ENCODE results near the gene VWA3B. TPM values are rescaled to one million over a fixed set of nuclear protein-coding genes. Genes with fewer than 3 reads are reported as not detected.
"Not testable (repeated sequence)": the region's sequence is repeated elsewhere in the genome, so short reads cannot be mapped to it uniquely, and the experiment has no call there.

The VWA3B gene
- total RNA-seq, 2 donors from 2014 or later = not detected

- Mint-ChIP-seq H3K36me3 (peaks cover 0 to 10% of the 10 kb centered on the region in 2 donors), H3K27ac (no peak overlapping the region), H3K9me3 (peaks cover 0 to 5% of the 10 kb centered on the region in 2 donors)
- DNase-seq (ENCODE audit: low spot score in 2 of 2) (no peak), ATAC-seq (no peak)
Observed at GRCh38 chr2:98145070-98145469, 58.1 kb downstream of the VWA3B start.

GRCh38 chr2:98147900-98148299 is 60.9 kb downstream of the VWA3B start:
- H3K9me3 Mint-ChIP-seq; H3K27ac Mint-ChIP-seq; ATAC-seq; DNase-seq (ENCODE audit: low spot score in 2 of 2): not testable (repeated sequence)
- peaks cover 0 to 10% of the 10 kb centered on the region in 2 donors for H3K36me3 Mint-ChIP-seq

- Mint-ChIP-seq H3K27ac (no peak overlapping the region), H3K36me3 (peaks cover 0 to 10% of the 10 kb centered on the region in 2 donors), H3K9me3 (peaks cover 0 to 5% of the 10 kb centered on the region in 2 donors)
- DNase-seq (ENCODE audit: low spot score in 2 of 2) (no peak), ATAC-seq (no peak)
Observed at GRCh38 chr2:98148595-98149332, 61.8 kb downstream of the VWA3B start.

- peaks cover 0 to 5% of the 10 kb centered on the region in 2 donors for H3K9me3 Mint-ChIP-seq
- H3K36me3 Mint-ChIP-seq = peaks cover 0 to 10% of the 10 kb centered on the region in 2 donors
- DNase-seq (ENCODE audit: low spot score in 2 of 2) = no peak
- ATAC-seq = peak; percentile 70 to 97
- no peak overlapping the region for H3K27ac Mint-ChIP-seq
Observed at GRCh38 chr2:98149333-98149697, 62.3 kb downstream of the VWA3B start.

- no peak overlapping the region for H3K27ac Mint-ChIP-seq
- H3K9me3 Mint-ChIP-seq = no peaks in the 10 kb centered on the region
- DNase-seq (ENCODE audit: low spot score in 2 of 2) (no peak), ATAC-seq (no peak)
- H3K36me3 Mint-ChIP-seq = no peaks in the 10 kb centered on the region
Observed at GRCh38 chr2:98153481-98153880, 66.5 kb downstream of the VWA3B start.

GRCh38 chr2:98155291-98155690 is 68.3 kb downstream of the VWA3B start:
- ATAC-seq (no peak), DNase-seq (ENCODE audit: low spot score in 2 of 2) (no peak)
- no peak overlapping the region for H3K27ac Mint-ChIP-seq
- no peaks in the 10 kb centered on the region for H3K36me3 Mint-ChIP-seq
- H3K9me3 Mint-ChIP-seq = no peaks in the 10 kb centered on the region

- no peak overlapping the region for H3K27ac Mint-ChIP-seq
- no peaks in the 10 kb centered on the region for H3K9me3 Mint-ChIP-seq
- ATAC-seq = no peak
- DNase-seq (ENCODE audit: low spot score in 2 of 2) = no peak
- H3K36me3 Mint-ChIP-seq = no peaks in the 10 kb centered on the region
Observed at GRCh38 chr2:98155716-98156115, 68.7 kb downstream of the VWA3B start.

- ATAC-seq (no peak), DNase-seq (ENCODE audit: low spot score in 2 of 2) (no peak)
- Mint-ChIP-seq H3K9me3 (no peaks in the 10 kb centered on the region), H3K36me3 (no peaks in the 10 kb centered on the region), H3K27ac (no peak overlapping the region)
Observed at GRCh38 chr2:98156304-98156703, 69.3 kb downstream of the VWA3B start.

GRCh38 chr2:98157557-98157956 is 70.6 kb downstream of the VWA3B start:
- no peak overlapping the region for H3K27ac Mint-ChIP-seq
- DNase-seq (ENCODE audit: low spot score in 2 of 2) (no peak), ATAC-seq (no peak)
- H3K9me3 Mint-ChIP-seq = no peaks in the 10 kb centered on the region
- no peaks in the 10 kb centered on the region for H3K36me3 Mint-ChIP-seq

GRCh38 chr2:98158305-98158704 is 71.3 kb downstream of the VWA3B start:
- H3K27ac Mint-ChIP-seq = no peak overlapping the region
- DNase-seq (ENCODE audit: low spot score in 2 of 2) (no peak), ATAC-seq (no peak)
- H3K9me3 Mint-ChIP-seq = no peaks in the 10 kb centered on the region
- no peaks in the 10 kb centered on the region for H3K36me3 Mint-ChIP-seq

- Mint-ChIP-seq H3K27ac (peak overlapping the region in 1 of 2 donors; percentile 8), H3K36me3 (no peaks in the 10 kb centered on the region), H3K9me3 (no peaks in the 10 kb centered on the region)
- DNase-seq (ENCODE audit: low spot score in 2 of 2) = no peak
- ATAC-seq = no peak
Observed at GRCh38 chr2:98160554-98160953, 73.6 kb downstream of the VWA3B start.

- ATAC-seq = no peak
Observed at GRCh38 chr2:98161186-98161585, 74.2 kb downstream of the VWA3B start.

GRCh38 chr2:98164256-98164655 is 77.3 kb downstream of the VWA3B start:
- H3K36me3 Mint-ChIP-seq = no peaks in the 10 kb centered on the region
- ATAC-seq (no peak), DNase-seq (ENCODE audit: low spot score in 2 of 2) (no peak)
- no peak overlapping the region for H3K27ac Mint-ChIP-seq
- H3K9me3 Mint-ChIP-seq = no peaks in the 10 kb centered on the region

More at GRCh38 chr2:98161186-98161585, 74.2 kb downstream of the VWA3B start:
- no peak for DNase-seq (ENCODE audit: low spot score in 2 of 2)
- no peaks in the 10 kb centered on the region for H3K9me3 Mint-ChIP-seq
- H3K27ac Mint-ChIP-seq = no peak overlapping the region
- no peaks in the 10 kb centered on the region for H3K36me3 Mint-ChIP-seq

- Mint-ChIP-seq H3K36me3 (no peaks in the 10 kb centered on the region), H3K9me3 (no peaks in the 10 kb centered on the region), H3K27ac (no peak overlapping the region)
- ATAC-seq (no peak), DNase-seq (ENCODE audit: low spot score in 2 of 2) (no peak)
Observed at GRCh38 chr2:98165516-98166071, 78.6 kb downstream of the VWA3B start.

GRCh38 chr2:98167916-98168315 is 80.9 kb downstream of the VWA3B start:
- Mint-ChIP-seq H3K27ac (no peak overlapping the region), H3K9me3 (no peaks in the 10 kb centered on the region), H3K36me3 (no peaks in the 10 kb centered on the region)
- ATAC-seq (no peak), DNase-seq (ENCODE audit: low spot score in 2 of 2) (no peak)

- Mint-ChIP-seq H3K27ac (no peak overlapping the region), H3K9me3 (no peaks in the 10 kb centered on the region), H3K36me3 (no peaks in the 10 kb centered on the region)
- no peak for DNase-seq (ENCODE audit: low spot score in 2 of 2)
- no peak for ATAC-seq
Observed at GRCh38 chr2:98170076-98170475, 83.1 kb downstream of the VWA3B start.

GRCh38 chr2:98172150-98172765 is 85.3 kb downstream of the VWA3B start:
- H3K27ac Mint-ChIP-seq = no peak overlapping the region
- H3K36me3 Mint-ChIP-seq = no peaks in the 10 kb centered on the region
- no peaks in the 10 kb centered on the region for H3K9me3 Mint-ChIP-seq
- DNase-seq (ENCODE audit: low spot score in 2 of 2) (no peak), ATAC-seq (no peak)

GRCh38 chr2:98172951-98173350 is 86.0 kb downstream of the VWA3B start:
- Mint-ChIP-seq H3K9me3 (no peaks in the 10 kb centered on the region), H3K27ac (no peak overlapping the region), H3K36me3 (no peaks in the 10 kb centered on the region)
- ATAC-seq (no peak), DNase-seq (ENCODE audit: low spot score in 2 of 2) (no peak)

Measured in activated naive CD4-positive, alpha-beta T cell treated with anti-CD3 and anti-CD28 coated beads, Interleukin-2, amount 50 U/mL, for 72 hours (primary cell).